T-cell (primary cell): Measurements from ENCODE around the gene HS2ST1. TPM values are rescaled to one million over a fixed set of nuclear protein-coding genes. Genes with fewer than 3 reads are reported as not detected.

Experiments
- ATAC-seq, 4 experiments: fragments of 200-7000 bp in 3 of 4; fragments of 150-1000 bp in 1 of 4; cut with Tn5 transposase; replicated peaks in 1 of 4; 1 replicate in 3 of 4; 2 replicates in 1 of 4; pipeline ENCODE4 v1.10.0; 2021; ENCODE audit warnings: moderate library complexity in 3 of 4, mild to moderate bottlenecking in 2 of 4, moderate number of reproducible peaks in 1 of 4
- CTCF ChIA-PET, 2 donors: fragments of 300-600 bp; sonication (Branson Sonifier 250); formaldehyde crosslinking; loops; one replicate each; lab custom pipeline; 2022; ENCODE audit warnings: antibody characterized with exemption in 2 of 2; lab: Charles Lee
- POLR2A ChIA-PET, 2 donors: fragments of 300-600 bp; sonication (Branson Sonifier 250); formaldehyde crosslinking; loops; one replicate each; lab custom pipeline; 2022; ENCODE audit warnings: antibody characterized with exemption in 2 of 2; lab: Charles Lee
- DNase-seq, 35 experiments: peaks; one replicate each; pipeline versions ENCODE4 v3.0.0 to v3.0.0-alpha.2; 2013 to 2023
- H3K27ac ChIP-seq: one replicate; pipeline ENCODE4 v1.5.1; 2013; ENCODE audit warnings: low read length
- H3K27me3 ChIP-seq, 2 experiments: replicated peaks in 1 of 2; 1 replicate in 1 of 2; 2 replicates in 1 of 2; pipeline versions ENCODE4 v1.6.1 to v1.7.0; 2013; ENCODE audit warnings: low read length in 1 of 2, mixed read lengths in 1 of 2; ENCODE audit not compliant: control insufficient read depth in 2 of 2, insufficient read depth in 2 of 2; ENCODE audit errors: extremely low read depth in 1 of 2
- H3K36me3 ChIP-seq, 2 donors: 1 replicate in 1 of 2; 2 replicates in 1 of 2; pipeline versions ENCODE4 v1.6.1 to v1.7.0; 2013; ENCODE audit warnings: low read length in 1 of 2; ENCODE audit not compliant: control insufficient read depth in 2 of 2, insufficient read depth in 1 of 2; ENCODE audit errors: extremely low read depth in 1 of 2
- H3K4me1 ChIP-seq, 2 experiments: 1 replicate in 1 of 2; 2 replicates in 1 of 2; pipeline versions ENCODE4 v1.6.1 to v1.7.0; 2013; ENCODE audit warnings: low read length in 2 of 2, mixed read lengths in 1 of 2; ENCODE audit not compliant: insufficient read depth in 2 of 2, control insufficient read depth in 1 of 2; ENCODE audit errors: extremely low read depth in 1 of 2
- H3K4me3 ChIP-seq, 2 donors: 1 replicate in 1 of 2; 2 replicates in 1 of 2; pipeline versions ENCODE4 v1.5.1 to v1.7.0; 2013; ENCODE audit warnings: mild to moderate bottlenecking in 2 of 2, low read length in 1 of 2, moderate library complexity in 1 of 2; ENCODE audit not compliant: control insufficient read depth in 1 of 2; ENCODE audit errors: extremely low read depth in 1 of 2
- H3K9me3 ChIP-seq: 2 replicates; pipeline ENCODE4 v1.7.0; 2013
- H3K27ac Mint-ChIP-seq, 2 donors: one replicate each; pipeline ENCODE4 v1.8.0; 2020 to 2021; ENCODE audit warnings: mild to moderate bottlenecking in 2 of 2, mixed read lengths in 2 of 2
- H3K27me3 Mint-ChIP-seq, 2 donors: one replicate each; pipeline ENCODE4 v1.8.0; 2021 to 2022; ENCODE audit warnings: mixed read lengths in 2 of 2
- H3K36me3 Mint-ChIP-seq: one replicate; pipeline ENCODE4 v1.8.0; 2021; ENCODE audit warnings: mixed read lengths
- H3K4me1 Mint-ChIP-seq, 3 donors: one replicate each; pipeline ENCODE4 v1.8.0; 2020 to 2022; ENCODE audit warnings: mixed read lengths in 3 of 3, mild to moderate bottlenecking in 1 of 3
- H3K4me3 Mint-ChIP-seq, 3 donors: one replicate each; pipeline ENCODE4 v1.8.0; 2020 to 2022; ENCODE audit warnings: mild to moderate bottlenecking in 3 of 3, mixed read lengths in 3 of 3, moderate library complexity in 3 of 3
- H3K9me3 Mint-ChIP-seq, 3 donors: one replicate each; pipeline ENCODE4 v1.8.0; 2020 to 2022; ENCODE audit warnings: mixed read lengths in 3 of 3
- WGBS: methylation state at CpG from one replicate; pipeline ENCODE4 v1.1.5; 2013; ENCODE audit warnings: missing lambda C conversion rate; ENCODE audit not compliant: insufficient coverage; 5-methylcytosine and 5-hydroxymethylcytosine counted together
- total RNA-seq, 35 experiments: library from RNA in 6 of 35; stranded (reverse) in 6 of 35; fragments of 120-200 nt in 1 of 35; gene quantifications; one replicate each; pipeline versions ENCODE4 v1.2.1 to v1.2.4 and lab custom pipeline; 2013 to 2026

HS2ST1 gene
- total RNA-seq, 5 donors from 2014 or later (not counting 1 experiment from before 2014, with no cell fraction given): 10.5 to 14.0 (median 11.0) TPM

GRCh38 chr1:87108814-87109411 lies 194.5 kb downstream of the HS2ST1 start:
- Histone ChIP-seq H3K36me3 (peaks cover 0 to 3% of the 10 kb centered on the region in 2 donors), H3K27me3 (no peaks in the 10 kb centered on the region), H3K4me3 (no peak overlapping the region), H3K9me3 (no peaks in the 10 kb centered on the region), H3K4me1 (no peaks in the 10 kb centered on the region), H3K27ac (no peak overlapping the region)
- Mint-ChIP-seq H3K27ac (no peak overlapping the region), H3K9me3 (no peaks in the 10 kb centered on the region), H3K27me3 (no peaks in the 10 kb centered on the region), H3K36me3 (peaks cover 13% of the 10 kb centered on the region), H3K4me3 (no peak overlapping the region), H3K4me1 (no peaks in the 10 kb centered on the region)
- no CpG with 5 or more reads among the region's 1 CpG for WGBS
- ATAC-seq: no peak
- CTCF ChIA-PET: no interaction called here
- DNase-seq: no peak
- POLR2A ChIA-PET: no interaction called here

DNA sequence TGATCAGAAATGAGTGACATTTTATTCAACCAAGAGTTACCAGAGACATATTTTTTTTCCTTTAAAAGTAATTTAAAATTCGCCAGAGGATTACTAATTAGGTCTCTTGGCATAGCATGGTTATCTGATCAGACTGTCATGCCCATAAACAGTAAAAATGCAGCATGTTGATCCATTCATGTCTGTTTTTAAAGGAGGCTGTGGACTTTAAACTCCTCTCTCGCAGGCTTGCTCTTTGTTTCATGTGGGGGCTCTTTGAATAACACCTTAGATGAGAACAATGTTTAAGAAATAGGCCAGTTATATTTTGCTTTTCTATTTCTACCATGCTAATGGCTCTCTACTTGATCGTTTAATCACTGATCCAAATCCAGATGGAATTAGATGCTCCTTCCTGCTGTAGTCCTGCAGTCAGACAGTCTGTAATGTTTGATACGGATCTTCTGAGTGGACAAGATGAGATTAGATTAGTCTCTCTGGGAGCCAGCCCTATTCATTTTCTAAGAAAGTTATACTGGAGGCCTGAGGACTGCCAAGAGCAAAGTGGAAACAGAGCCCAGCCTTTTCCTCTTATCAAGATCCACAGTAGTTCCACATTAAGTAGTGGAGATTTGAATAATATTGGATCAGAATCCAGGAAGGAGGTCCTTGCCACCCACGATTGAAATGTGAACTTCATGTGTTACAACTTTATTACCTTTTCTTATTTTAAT lies 197.4 kb downstream of the HS2ST1 start:
- no peak for DNase-seq
- CTCF ChIA-PET: no interaction called here

DNA sequence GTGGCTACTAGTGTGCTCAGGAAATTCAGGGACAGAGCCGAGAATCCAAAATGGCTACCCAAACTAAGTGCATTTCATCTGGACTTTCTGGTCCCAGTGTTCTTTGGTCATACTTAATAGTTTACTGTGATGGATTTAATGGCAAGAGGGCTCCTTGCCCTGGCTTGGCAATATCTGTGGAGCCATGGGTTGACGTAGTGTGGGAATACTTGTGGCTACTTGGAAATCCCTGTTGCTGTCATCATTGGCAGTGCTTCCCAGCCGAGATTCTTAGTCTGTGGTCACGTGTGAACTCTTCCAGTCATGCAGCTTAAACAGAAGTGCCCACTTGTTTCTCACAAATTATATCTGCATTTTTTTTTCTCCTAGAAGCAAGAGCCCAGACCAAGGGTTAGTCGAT lies 198.9 kb downstream of the HS2ST1 start:
- H3K4me3 Mint-ChIP-seq: no peak overlapping the region
- CTCF ChIA-PET: no interaction called here
- DNase-seq: no peak
- H3K4me1 Mint-ChIP-seq: no peaks in the 10 kb centered on the region
- H3K27ac ChIP-seq: no peak overlapping the region
- H3K27ac Mint-ChIP-seq: no peak overlapping the region
- no peaks in the 10 kb centered on the region for H3K36me3 Mint-ChIP-seq
- no peaks in the 10 kb centered on the region for H3K9me3 ChIP-seq
- no peaks in the 10 kb centered on the region for H3K4me1 ChIP-seq
- no peak for ATAC-seq
- POLR2A ChIA-PET: no interaction called here
- no peaks in the 10 kb centered on the region for H3K9me3 Mint-ChIP-seq
- H3K27me3 ChIP-seq: no peaks in the 10 kb centered on the region
- no peaks in the 10 kb centered on the region for H3K27me3 Mint-ChIP-seq
- H3K36me3 ChIP-seq: no peaks in the 10 kb centered on the region
- WGBS: 93% methylated on average over 4 of the region's 5 CpGs
- H3K4me3 ChIP-seq: no peak overlapping the region

More for the DNA sequence above, 197.4 kb downstream of the HS2ST1 start:
- Mint-ChIP-seq H3K27ac (no peak overlapping the region), H3K4me3 (no peak overlapping the region), H3K36me3 (no peaks in the 10 kb centered on the region), H3K9me3 (no peaks in the 10 kb centered on the region), H3K27me3 (no peaks in the 10 kb centered on the region), H3K4me1 (no peaks in the 10 kb centered on the region)
- no peaks in the 10 kb centered on the region for H3K4me1 ChIP-seq
- H3K27me3 ChIP-seq: no peaks in the 10 kb centered on the region
- H3K36me3 ChIP-seq: no peaks in the 10 kb centered on the region
- no peak overlapping the region for H3K27ac ChIP-seq
- H3K9me3 ChIP-seq: no peaks in the 10 kb centered on the region
- POLR2A ChIA-PET: no interaction called here
- H3K4me3 ChIP-seq: no peak overlapping the region
- ATAC-seq: no peak
- 100% methylated on average over 1 of the region's 5 CpGs for WGBS

DNA sequence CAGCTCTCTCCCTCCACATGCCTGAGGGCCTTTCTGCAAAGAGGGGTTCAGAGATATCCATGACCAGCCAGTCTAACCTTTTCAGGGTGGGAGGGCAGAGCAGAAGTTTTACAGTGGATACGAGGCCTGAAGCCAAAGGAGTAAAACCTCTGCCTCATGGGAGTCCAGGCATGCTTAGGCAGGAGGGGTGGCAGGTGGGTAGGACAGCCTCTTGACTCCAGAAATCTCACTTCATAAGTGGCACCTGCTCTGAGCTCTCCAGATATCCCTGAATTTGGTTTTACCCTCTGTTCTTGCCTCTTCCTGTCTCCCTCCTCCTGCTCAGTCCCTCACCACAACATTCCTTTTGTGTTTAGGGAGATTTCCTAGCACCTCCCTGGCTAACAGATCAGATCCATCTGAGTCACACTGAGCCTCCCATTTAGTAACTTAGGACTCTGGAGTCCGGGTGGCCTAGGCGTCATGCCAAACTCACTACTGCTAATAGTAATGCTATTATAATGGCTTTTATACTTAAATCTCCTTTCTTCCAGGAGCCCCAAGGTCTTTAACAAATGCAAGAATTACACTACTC lies 201.0 kb downstream of the HS2ST1 start:
- no peaks in the 10 kb centered on the region for H3K27me3 Mint-ChIP-seq
- H3K4me3 Mint-ChIP-seq: no peak overlapping the region
- H3K4me3 ChIP-seq: no peak overlapping the region
- no peak overlapping the region for H3K27ac Mint-ChIP-seq
- POLR2A ChIA-PET: no interaction called here
- no peaks in the 10 kb centered on the region for H3K4me1 ChIP-seq
- CTCF ChIA-PET: interaction anchor here in 1 of 2 donors (0.6 kb wide), 1 partner anchor 140 kb away, joined by 3 read pairs; no protein-coding TSS in a partner anchor
- WGBS: no CpG with 5 or more reads among the region's 3 CpGs
- no peaks in the 10 kb centered on the region for H3K27me3 ChIP-seq
- no peak overlapping the region for H3K27ac ChIP-seq
- H3K36me3 ChIP-seq: no peaks in the 10 kb centered on the region
- no peaks in the 10 kb centered on the region for H3K9me3 Mint-ChIP-seq
- DNase-seq: no peak
- no peaks in the 10 kb centered on the region for H3K4me1 Mint-ChIP-seq
- no peaks in the 10 kb centered on the region for H3K36me3 Mint-ChIP-seq
- no peak for ATAC-seq
- H3K9me3 ChIP-seq: no peaks in the 10 kb centered on the region

- ChIA-PET CTCF (interaction anchor here in 1 of 2 donors (0.6 to 0.7 kb wide), 2 partner anchors 18 to 141 kb away, joined by 3 read pairs; no protein-coding TSS in a partner anchor), POLR2A (no interaction called here)
- H3K27ac Mint-ChIP-seq: no peak overlapping the region
- WGBS: 88% methylated on average over 2 of the region's 3 CpGs
- no peaks in the 10 kb centered on the region for H3K4me1 Mint-ChIP-seq
- ATAC-seq (no peak), DNase-seq (no peak)
- H3K36me3 Mint-ChIP-seq: no peaks in the 10 kb centered on the region
- no peak overlapping the region for H3K4me3 Mint-ChIP-seq
- Histone ChIP-seq H3K9me3 (no peaks in the 10 kb centered on the region), H3K4me3 (no peak overlapping the region), H3K4me1 (no peaks in the 10 kb centered on the region), H3K36me3 (no peaks in the 10 kb centered on the region), H3K27ac (no peak overlapping the region), H3K27me3 (no peaks in the 10 kb centered on the region)
- no peaks in the 10 kb centered on the region for H3K27me3 Mint-ChIP-seq
- no peaks in the 10 kb centered on the region for H3K9me3 Mint-ChIP-seq
Observed at GRCh38 chr1:87115891-87116290, 201.5 kb downstream of the HS2ST1 start.

GRCh38 chr1:87117761-87118368 lies 203.4 kb downstream of the HS2ST1 start:
- no peak overlapping the region for H3K4me3 Mint-ChIP-seq
- DNase-seq: no peak
- H3K4me3 ChIP-seq: no peak overlapping the region
- no peaks in the 10 kb centered on the region for H3K36me3 ChIP-seq
- no peaks in the 10 kb centered on the region for H3K9me3 Mint-ChIP-seq
- no peak overlapping the region for H3K27ac Mint-ChIP-seq
- no peaks in the 10 kb centered on the region for H3K27me3 ChIP-seq
- H3K27ac ChIP-seq: no peak overlapping the region
- H3K4me1 Mint-ChIP-seq: no peaks in the 10 kb centered on the region
- H3K36me3 Mint-ChIP-seq: no peaks in the 10 kb centered on the region
- H3K27me3 Mint-ChIP-seq: no peaks in the 10 kb centered on the region
- WGBS: 100% methylated on average over 2 of the region's 7 CpGs
- POLR2A ChIA-PET: no interaction called here
- CTCF ChIA-PET: interaction anchor here in 1 of 2 donors (0.6 to 0.8 kb wide), 2 partner anchors 12 to 1077 kb away, joined by 3 read pairs; no protein-coding TSS in a partner anchor
- no peak for ATAC-seq
- no peaks in the 10 kb centered on the region for H3K9me3 ChIP-seq
- no peaks in the 10 kb centered on the region for H3K4me1 ChIP-seq
